ENCODE data around the gene PROK2.

PROK2 gene

GRCh38 chr3:71786551-71786950 lies 1.6 kb upstream of the PROK2 start:
- no peak for DNase-seq (ENCODE audit: low spot score)

GRCh38 chr3:71786217-71786549 lies 1.2 kb upstream of the PROK2 start:
- DNase-seq (ENCODE audit: low spot score) = no peak

- no peak for DNase-seq (ENCODE audit: low spot score)
These were observed 726 bp upstream of the PROK2 start for GRCh38 chr3:71785532-71786216.

GRCh38 chr3:71784201-71784913 lies 591 bp downstream of the PROK2 start:
- no peak for DNase-seq (ENCODE audit: low spot score)

- DNase-seq (ENCODE audit: low spot score) = no peak
These were observed 1.8 kb downstream of the PROK2 start for GRCh38 chr3:71783152-71783551.

- no peak for DNase-seq (ENCODE audit: low spot score)
These were observed 4.5 kb downstream of the PROK2 start for GRCh38 chr3:71780430-71780829.

GRCh38 chr3:71779674-71780377 lies 5.1 kb downstream of the PROK2 start:
- no peak for DNase-seq (ENCODE audit: low spot score)

- DNase-seq (ENCODE audit: low spot score) = no peak
These were observed 6.6 kb downstream of the PROK2 start for GRCh38 chr3:71778353-71778752.

- no peak for DNase-seq (ENCODE audit: low spot score)
These were observed 8.4 kb downstream of the PROK2 start for GRCh38 chr3:71776538-71776937.

GRCh38 chr3:71771884-71772283 lies 13.1 kb downstream of the PROK2 start:
- no peak for DNase-seq (ENCODE audit: low spot score)

GRCh38 chr3:71771126-71771525 lies 13.8 kb downstream of the PROK2 start:
- no peak for DNase-seq (ENCODE audit: low spot score)

GRCh38 chr3:71763426-71763825 lies 21.5 kb downstream of the PROK2 start:
- DNase-seq (ENCODE audit: low spot score) = no peak

GRCh38 chr3:71760140-71760539 lies 24.8 kb downstream of the PROK2 start:
- DNase-seq (ENCODE audit: low spot score) = no peak

GRCh38 chr3:71759401-71759800 lies 25.5 kb downstream of the PROK2 start:
- DNase-seq (ENCODE audit: low spot score) = no peak

- no peak for DNase-seq (ENCODE audit: low spot score)
These were observed 26.9 kb downstream of the PROK2 start for GRCh38 chr3:71758091-71758490.

GRCh38 chr3:71754610-71755253 lies 30.2 kb downstream of the PROK2 start:
- no peak for DNase-seq (ENCODE audit: low spot score)

GRCh38 chr3:71753701-71754609 lies 31.0 kb downstream of the PROK2 start, which contains the start of gene GPR27:
Gene GPR27, plus strand, starts transcription at chr3:71753855. Its CDS starts 195 bp downstream, at chr3:71754050.
- no peak for DNase-seq (ENCODE audit: low spot score)

GRCh38 chr3:71752831-71753700 lies 31.9 kb downstream of the PROK2 start:
- no peak for DNase-seq (ENCODE audit: low spot score)

GRCh38 chr3:71751602-71752001 lies 33.3 kb downstream of the PROK2 start:
- no peak for DNase-seq (ENCODE audit: low spot score)

GRCh38 chr3:71744738-71745137 lies 40.2 kb downstream of the PROK2 start:
- DNase-seq (ENCODE audit: low spot score) = no peak

GRCh38 chr3:71742621-71743020 lies 42.3 kb downstream of the PROK2 start:
- DNase-seq (ENCODE audit: low spot score) = no peak

All from LoVo (cell line).